Measurements from ENCODE around the gene ARHGAP18. TPM values are rescaled to one million over a fixed set of nuclear protein-coding genes. Genes with fewer than 3 reads are reported as not detected.
A peak's percentile ranks its signal among the peaks of the same experiment; 100 is the strongest.

ARHGAP18 gene
- total and polyA plus RNA-seq, 2 of the 13 experiments (the other 11 are each of a cell fraction or from before 2014, with no cell fraction given) = 58.2 to 115 TPM

DNA sequence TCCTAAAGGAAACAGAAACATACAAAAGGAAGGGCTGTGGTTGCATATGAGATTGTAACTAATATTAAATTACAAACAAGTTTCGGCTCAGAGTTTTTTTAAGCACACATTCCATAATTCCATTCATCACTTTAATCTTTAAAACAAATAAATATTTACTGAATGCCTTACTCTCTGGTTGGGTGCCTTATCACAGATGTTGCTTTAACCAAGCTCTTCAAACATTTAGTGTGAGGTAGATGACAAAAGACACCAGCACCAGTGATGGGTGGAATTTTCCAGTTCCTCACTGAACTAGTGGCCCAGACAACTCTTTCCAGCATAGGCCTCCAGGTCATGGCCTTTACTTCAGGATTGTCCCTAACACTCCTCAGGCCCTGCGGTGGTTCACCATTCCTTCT is 58.7 kb downstream of the ARHGAP18 start (continued):
- TF ChIP-seq, protein P1, sequence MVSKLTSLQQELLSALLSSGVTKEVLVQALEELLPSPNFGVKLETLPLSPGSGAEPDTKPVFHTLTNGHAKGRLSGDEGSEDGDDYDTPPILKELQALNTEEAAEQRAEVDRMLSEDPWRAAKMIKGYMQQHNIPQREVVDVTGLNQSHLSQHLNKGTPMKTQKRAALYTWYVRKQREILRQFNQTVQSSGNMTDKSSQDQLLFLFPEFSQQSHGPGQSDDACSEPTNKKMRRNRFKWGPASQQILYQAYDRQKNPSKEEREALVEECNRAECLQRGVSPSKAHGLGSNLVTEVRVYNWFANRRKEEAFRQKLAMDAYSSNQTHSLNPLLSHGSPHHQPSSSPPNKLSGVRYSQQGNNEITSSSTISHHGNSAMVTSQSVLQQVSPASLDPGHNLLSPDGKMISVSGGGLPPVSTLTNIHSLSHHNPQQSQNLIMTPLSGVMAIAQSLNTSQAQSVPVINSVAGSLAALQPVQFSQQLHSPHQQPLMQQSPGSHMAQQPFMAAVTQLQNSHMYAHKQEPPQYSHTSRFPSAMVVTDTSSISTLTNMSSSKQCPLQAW (CRISPR knock-in tag; IDR thresholded peaks at IDR 0.05) = no peak
- TF ChIP-seq, protein P2, sequence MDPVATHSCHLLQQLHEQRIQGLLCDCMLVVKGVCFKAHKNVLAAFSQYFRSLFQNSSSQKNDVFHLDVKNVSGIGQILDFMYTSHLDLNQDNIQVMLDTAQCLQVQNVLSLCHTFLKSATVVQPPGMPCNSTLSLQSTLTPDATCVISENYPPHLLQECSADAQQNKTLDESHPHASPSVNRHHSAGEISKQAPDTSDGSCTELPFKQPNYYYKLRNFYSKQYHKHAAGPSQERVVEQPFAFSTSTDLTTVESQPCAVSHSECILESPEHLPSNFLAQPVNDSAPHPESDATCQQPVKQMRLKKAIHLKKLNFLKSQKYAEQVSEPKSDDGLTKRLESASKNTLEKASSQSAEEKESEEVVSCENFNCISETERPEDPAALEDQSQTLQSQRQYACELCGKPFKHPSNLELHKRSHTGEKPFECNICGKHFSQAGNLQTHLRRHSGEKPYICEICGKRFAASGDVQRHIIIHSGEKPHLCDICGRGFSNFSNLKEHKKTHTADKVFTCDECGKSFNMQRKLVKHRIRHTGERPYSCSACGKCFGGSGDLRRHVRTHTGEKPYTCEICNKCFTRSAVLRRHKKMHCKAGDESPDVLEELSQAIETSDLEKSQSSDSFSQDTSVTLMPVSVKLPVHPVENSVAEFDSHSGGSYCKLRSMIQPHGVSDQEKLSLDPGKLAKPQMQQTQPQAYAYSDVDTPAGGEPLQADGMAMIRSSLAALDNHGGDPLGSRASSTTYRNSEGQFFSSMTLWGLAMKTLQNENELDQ (CRISPR knock-in tag; IDR thresholded peaks at IDR 0.05; ENCODE audit: borderline replicate concordance) = no peak
- TF ChIP-seq CHD2 (IDR thresholded peaks at IDR 0.05; ENCODE audit: low read depth, low read length) (no peak), ZNF335 (CRISPR knock-in tag; IDR thresholded peaks at IDR 0.05) (peak; percentile 54; the same call in 1 of the 2 replicates), NFRKB (IDR thresholded peaks at IDR 0.05) (no peak), MLLT10 (CRISPR knock-in tag; IDR thresholded peaks at IDR 0.05) (no peak), DNMT3B (CRISPR knock-in tag; conservative IDR thresholded peaks at IDR 0.05) (no peak), NAIF1 (CRISPR knock-in tag; IDR thresholded peaks at IDR 0.05; ENCODE audit: borderline replicate concordance) (no peak), ZNF891 (CRISPR knock-in tag; IDR thresholded peaks at IDR 0.05) (no peak), FOXK2 (IDR thresholded peaks at IDR 0.05) (no peak)
- TF ChIP-seq, protein P3, sequence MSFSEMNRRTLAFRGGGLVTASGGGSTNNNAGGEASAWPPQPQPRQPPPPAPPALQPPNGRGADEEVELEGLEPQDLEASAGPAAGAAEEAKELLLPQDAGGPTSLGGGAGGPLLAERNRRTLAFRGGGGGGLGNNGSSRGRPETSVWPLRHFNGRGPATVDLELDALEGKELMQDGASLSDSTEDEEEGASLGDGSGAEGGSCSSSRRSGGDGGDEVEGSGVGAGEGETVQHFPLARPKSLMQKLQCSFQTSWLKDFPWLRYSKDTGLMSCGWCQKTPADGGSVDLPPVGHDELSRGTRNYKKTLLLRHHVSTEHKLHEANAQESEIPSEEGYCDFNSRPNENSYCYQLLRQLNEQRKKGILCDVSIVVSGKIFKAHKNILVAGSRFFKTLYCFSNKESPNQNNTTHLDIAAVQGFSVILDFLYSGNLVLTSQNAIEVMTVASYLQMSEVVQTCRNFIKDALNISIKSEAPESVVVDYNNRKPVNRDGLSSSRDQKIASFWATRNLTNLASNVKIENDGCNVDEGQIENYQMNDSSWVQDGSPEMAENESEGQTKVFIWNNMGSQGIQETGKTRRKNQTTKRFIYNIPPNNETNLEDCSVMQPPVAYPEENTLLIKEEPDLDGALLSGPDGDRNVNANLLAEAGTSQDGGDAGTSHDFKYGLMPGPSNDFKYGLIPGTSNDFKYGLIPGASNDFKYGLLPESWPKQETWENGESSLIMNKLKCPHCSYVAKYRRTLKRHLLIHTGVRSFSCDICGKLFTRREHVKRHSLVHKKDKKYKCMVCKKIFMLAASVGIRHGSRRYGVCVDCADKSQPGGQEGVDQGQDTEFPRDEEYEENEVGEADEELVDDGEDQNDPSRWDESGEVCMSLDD (CRISPR knock-in tag; IDR thresholded peaks at IDR 0.05; ENCODE audit: borderline replicate concordance) = no peak
- TF ChIP-seq, protein P4, sequence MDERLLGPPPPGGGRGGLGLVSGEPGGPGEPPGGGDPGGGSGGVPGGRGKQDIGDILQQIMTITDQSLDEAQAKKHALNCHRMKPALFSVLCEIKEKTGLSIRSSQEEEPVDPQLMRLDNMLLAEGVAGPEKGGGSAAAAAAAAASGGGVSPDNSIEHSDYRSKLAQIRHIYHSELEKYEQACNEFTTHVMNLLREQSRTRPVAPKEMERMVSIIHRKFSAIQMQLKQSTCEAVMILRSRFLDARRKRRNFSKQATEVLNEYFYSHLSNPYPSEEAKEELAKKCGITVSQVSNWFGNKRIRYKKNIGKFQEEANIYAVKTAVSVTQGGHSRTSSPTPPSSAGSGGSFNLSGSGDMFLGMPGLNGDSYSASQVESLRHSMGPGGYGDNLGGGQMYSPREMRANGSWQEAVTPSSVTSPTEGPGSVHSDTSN (CRISPR knock-in tag; IDR thresholded peaks at IDR 0.05) = no peak
- TF ChIP-seq, protein P5, sequence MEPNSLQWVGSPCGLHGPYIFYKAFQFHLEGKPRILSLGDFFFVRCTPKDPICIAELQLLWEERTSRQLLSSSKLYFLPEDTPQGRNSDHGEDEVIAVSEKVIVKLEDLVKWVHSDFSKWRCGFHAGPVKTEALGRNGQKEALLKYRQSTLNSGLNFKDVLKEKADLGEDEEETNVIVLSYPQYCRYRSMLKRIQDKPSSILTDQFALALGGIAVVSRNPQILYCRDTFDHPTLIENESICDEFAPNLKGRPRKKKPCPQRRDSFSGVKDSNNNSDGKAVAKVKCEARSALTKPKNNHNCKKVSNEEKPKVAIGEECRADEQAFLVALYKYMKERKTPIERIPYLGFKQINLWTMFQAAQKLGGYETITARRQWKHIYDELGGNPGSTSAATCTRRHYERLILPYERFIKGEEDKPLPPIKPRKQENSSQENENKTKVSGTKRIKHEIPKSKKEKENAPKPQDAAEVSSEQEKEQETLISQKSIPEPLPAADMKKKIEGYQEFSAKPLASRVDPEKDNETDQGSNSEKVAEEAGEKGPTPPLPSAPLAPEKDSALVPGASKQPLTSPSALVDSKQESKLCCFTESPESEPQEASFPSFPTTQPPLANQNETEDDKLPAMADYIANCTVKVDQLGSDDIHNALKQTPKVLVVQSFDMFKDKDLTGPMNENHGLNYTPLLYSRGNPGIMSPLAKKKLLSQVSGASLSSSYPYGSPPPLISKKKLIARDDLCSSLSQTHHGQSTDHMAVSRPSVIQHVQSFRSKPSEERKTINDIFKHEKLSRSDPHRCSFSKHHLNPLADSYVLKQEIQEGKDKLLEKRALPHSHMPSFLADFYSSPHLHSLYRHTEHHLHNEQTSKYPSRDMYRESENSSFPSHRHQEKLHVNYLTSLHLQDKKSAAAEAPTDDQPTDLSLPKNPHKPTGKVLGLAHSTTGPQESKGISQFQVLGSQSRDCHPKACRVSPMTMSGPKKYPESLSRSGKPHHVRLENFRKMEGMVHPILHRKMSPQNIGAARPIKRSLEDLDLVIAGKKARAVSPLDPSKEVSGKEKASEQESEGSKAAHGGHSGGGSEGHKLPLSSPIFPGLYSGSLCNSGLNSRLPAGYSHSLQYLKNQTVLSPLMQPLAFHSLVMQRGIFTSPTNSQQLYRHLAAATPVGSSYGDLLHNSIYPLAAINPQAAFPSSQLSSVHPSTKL (CRISPR knock-in tag; IDR thresholded peaks at IDR 0.05) = peak; percentile 85
- TF ChIP-seq, protein P6, sequence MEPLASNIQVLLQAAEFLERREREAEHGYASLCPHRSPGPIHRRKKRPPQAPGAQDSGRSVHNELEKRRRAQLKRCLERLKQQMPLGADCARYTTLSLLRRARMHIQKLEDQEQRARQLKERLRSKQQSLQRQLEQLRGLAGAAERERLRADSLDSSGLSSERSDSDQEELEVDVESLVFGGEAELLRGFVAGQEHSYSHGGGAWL (CRISPR knock-in tag; IDR thresholded peaks at IDR 0.05) = no peak
- TF ChIP-seq, protein P7, sequence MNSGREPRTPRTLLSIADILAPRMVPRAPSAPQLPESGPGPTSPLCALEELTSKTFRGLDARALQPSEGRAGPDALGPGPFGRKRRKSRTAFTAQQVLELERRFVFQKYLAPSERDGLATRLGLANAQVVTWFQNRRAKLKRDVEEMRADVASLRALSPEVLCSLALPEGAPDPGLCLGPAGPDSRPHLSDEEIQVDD (CRISPR knock-in tag; IDR thresholded peaks at IDR 0.05; ENCODE audit: borderline replicate concordance) = no peak
- TF ChIP-seq, protein P8, sequence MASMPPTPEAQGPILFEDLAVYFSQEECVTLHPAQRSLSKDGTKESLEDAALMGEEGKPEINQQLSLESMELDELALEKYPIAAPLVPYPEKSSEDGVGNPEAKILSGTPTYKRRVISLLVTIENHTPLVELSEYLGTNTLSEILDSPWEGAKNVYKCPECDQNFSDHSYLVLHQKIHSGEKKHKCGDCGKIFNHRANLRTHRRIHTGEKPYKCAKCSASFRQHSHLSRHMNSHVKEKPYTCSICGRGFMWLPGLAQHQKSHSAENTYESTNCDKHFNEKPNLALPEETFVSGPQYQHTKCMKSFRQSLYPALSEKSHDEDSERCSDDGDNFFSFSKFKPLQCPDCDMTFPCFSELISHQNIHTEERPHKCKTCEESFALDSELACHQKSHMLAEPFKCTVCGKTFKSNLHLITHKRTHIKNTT (CRISPR knock-in tag; IDR thresholded peaks at IDR 0.05) = no peak
